Suprapubic skin (tissue), 3 donors: ENCODE data around the gene COL8A2.

Experiments
- CTCF ChIP-seq, 2 donors: fragments of 200-600 bp in 1 of 2; fragments of 450-650 bp in 1 of 2; sonication (generic) in 1 of 2; IDR thresholded peaks; one replicate each; pipeline ENCODE4 v1.5.1; 2016 to 2019; ENCODE audit warnings: antibody characterized with exemption in 2 of 2, mild to moderate bottlenecking in 1 of 2, moderate library complexity in 1 of 2
- EP300 ChIP-seq: sonication (generic); formaldehyde crosslinking; IDR thresholded peaks from one replicate; pipeline ENCODE4 v1.6.1; 2017; ENCODE audit warnings: antibody characterized with exemption
- POLR2A ChIP-seq, 2 donors: fragments of 450-650 bp; IDR thresholded peaks; one replicate each; pipeline ENCODE4 v1.6.1; 2017; ENCODE audit warnings: antibody characterized with exemption in 2 of 2, mild to moderate bottlenecking in 2 of 2, moderate library complexity in 2 of 2

DNA sequence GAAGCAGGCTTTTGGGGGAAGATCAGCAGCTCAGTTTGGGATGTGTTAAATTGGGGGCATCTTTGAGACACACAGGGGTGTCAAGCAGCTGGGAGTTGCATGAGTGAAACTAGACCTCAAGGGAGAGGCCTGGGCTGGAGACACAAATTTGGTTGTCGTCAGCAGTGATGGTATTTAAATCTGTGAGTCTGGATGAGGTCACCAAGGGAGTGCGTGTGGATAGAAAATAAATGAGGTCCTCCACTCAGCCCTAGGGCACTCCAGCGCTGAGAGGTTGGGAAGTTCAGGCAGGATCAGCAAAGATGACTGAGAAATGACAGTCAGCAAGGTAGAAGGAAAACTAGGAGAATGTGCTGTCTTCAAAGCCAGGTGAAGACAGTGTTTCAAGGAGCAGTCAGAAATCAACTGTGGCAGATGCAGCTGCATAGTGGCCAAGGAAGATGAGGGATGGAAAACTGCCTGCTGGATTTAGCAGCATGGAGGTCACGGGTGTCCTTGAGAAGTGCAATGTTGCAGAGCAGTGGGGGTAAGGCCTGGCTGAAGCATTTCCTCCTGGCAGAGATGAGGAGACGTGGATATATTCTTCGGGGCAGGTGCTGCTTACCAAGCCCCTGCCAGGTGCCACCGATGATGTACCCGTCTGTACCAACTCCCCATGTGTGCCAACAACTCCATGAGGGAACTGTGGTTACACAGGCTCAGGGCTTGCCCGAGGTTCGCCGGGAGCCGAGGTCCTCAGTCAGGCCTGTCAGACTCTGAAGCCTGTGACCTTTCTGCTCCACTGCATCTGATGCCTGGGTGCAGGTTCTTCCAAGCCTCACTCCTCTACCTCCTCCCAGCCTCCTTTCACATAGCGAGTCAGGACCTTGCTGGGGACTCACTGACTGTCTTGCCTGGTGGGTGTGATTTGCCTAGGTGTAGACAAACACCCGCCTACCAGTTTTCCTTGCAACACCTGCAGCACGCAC lies 42.2 kb upstream of the COL8A2 start:
- no peak for TF ChIP-seq CTCF (IDR thresholded peaks at IDR 0.05)
- no peak for TF ChIP-seq POLR2A (IDR thresholded peaks at IDR 0.05)
- no peak for TF ChIP-seq EP300
